Measurements from ENCODE around the gene ACRV1.

GRCh38 chr11:125671561-125671960, 9.1 kb downstream of the ACRV1 start:
- TF ChIP-seq, protein P1, sequence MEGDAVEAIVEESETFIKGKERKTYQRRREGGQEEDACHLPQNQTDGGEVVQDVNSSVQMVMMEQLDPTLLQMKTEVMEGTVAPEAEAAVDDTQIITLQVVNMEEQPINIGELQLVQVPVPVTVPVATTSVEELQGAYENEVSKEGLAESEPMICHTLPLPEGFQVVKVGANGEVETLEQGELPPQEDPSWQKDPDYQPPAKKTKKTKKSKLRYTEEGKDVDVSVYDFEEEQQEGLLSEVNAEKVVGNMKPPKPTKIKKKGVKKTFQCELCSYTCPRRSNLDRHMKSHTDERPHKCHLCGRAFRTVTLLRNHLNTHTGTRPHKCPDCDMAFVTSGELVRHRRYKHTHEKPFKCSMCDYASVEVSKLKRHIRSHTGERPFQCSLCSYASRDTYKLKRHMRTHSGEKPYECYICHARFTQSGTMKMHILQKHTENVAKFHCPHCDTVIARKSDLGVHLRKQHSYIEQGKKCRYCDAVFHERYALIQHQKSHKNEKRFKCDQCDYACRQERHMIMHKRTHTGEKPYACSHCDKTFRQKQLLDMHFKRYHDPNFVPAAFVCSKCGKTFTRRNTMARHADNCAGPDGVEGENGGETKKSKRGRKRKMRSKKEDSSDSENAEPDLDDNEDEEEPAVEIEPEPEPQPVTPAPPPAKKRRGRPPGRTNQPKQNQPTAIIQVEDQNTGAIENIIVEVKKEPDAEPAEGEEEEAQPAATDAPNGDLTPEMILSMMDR (IDR thresholded peaks at IDR 0.05): no peak
- TF ChIP-seq POLR2A (IDR thresholded peaks at IDR 0.05): no peak

Measured in prostate gland (tissue), 2 donors.